ENCODE results near the gene ST6GALNAC3. TPM values are rescaled to one million over a fixed set of nuclear protein-coding genes. Genes with fewer than 3 reads are reported as not detected.
A peak's percentile ranks its signal among the peaks of the same experiment; 100 is the strongest.

ST6GALNAC3 gene
- total and polyA plus RNA-seq, 3 donors from 2014 or later, result 0.46 to 0.87 (median 0.74) TPM

DNA sequence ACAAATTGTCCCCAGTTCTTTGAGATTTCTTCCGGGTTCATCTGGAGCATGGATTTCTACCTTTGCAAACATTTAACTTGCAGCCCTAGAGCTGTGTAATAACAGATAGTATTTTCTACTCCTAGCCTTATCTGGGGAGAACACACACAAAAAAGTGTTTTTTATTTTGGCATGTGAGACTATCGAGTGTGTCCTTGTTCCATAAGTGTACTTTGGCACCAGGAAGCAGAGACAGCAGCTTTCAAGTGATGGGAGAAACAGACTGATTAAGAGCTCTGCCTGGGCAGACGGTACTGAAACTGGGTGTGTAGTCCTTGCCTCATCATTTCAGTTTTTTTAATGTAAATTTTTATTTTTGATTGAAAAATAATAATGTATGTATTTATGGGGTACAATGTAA is 297.4 kb downstream of the ST6GALNAC3 start:
- Histone ChIP-seq H3K27me3 (no peaks in the 10 kb centered on the region), H3K9me3 (no peaks in the 10 kb centered on the region), H3K27ac (no peak overlapping the region), H3K36me3 (ENCODE audit: low read depth, missing control alignments) (no peaks in the 10 kb centered on the region), H3K4me3 (no peak overlapping the region), H3K4me1 (no peaks in the 10 kb centered on the region)
- WGBS, 2 donors, result 40 to 51% methylated on average over 3 of the region's 3 CpGs
- no peak for DNase-seq
- intact Hi-C loops (cut with DNase I; ENCODE audit: low total_unique reads), result no loop called here
- TF ChIP-seq, protein P1, sequence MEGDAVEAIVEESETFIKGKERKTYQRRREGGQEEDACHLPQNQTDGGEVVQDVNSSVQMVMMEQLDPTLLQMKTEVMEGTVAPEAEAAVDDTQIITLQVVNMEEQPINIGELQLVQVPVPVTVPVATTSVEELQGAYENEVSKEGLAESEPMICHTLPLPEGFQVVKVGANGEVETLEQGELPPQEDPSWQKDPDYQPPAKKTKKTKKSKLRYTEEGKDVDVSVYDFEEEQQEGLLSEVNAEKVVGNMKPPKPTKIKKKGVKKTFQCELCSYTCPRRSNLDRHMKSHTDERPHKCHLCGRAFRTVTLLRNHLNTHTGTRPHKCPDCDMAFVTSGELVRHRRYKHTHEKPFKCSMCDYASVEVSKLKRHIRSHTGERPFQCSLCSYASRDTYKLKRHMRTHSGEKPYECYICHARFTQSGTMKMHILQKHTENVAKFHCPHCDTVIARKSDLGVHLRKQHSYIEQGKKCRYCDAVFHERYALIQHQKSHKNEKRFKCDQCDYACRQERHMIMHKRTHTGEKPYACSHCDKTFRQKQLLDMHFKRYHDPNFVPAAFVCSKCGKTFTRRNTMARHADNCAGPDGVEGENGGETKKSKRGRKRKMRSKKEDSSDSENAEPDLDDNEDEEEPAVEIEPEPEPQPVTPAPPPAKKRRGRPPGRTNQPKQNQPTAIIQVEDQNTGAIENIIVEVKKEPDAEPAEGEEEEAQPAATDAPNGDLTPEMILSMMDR (IDR thresholded peaks at IDR 0.05), result no peak
- TF ChIP-seq POLR2A (IDR thresholded peaks at IDR 0.05), result no peak

DNA sequence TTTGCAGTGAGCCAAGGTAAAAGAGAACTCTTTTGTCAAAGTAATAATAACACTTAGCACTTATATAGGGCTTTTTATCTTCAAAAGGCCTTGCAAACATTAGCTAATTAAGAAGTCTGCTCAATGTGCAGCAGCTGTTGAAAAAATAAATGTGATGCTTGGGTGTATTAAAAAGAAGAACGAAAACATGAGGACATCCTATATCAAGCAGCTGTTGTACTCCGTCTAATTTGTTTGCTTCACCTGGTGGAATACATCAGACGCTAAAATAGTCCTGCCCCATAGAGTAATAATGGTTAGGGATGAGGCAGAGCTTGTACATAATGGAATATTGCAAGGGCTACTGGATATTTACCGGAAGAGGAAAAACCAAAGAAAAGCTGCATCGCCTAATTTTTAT is 299.5 kb downstream of the ST6GALNAC3 start:
- no peak overlapping the region for H3K4me3 ChIP-seq
- no peaks in the 10 kb centered on the region for H3K9me3 ChIP-seq
- DNase-seq, result no peak
- no peaks in the 10 kb centered on the region for H3K4me1 ChIP-seq
- intact Hi-C loops (cut with DNase I; ENCODE audit: low total_unique reads), result loop anchor here (2.0 kb wide), 1 partner anchor 31 kb away; no protein-coding TSS in a partner anchor
- TF ChIP-seq, protein P1 (IDR thresholded peaks at IDR 0.05), result no peak
- TF ChIP-seq POLR2A (IDR thresholded peaks at IDR 0.05), result no peak
- no peaks in the 10 kb centered on the region for H3K27me3 ChIP-seq
- no peaks in the 10 kb centered on the region for H3K36me3 ChIP-seq (ENCODE audit: low read depth, missing control alignments)
- no peak overlapping the region for H3K27ac ChIP-seq
- 71 to 76% methylated on average over 5 of the region's 5 CpGs for WGBS, 2 donors

DNA sequence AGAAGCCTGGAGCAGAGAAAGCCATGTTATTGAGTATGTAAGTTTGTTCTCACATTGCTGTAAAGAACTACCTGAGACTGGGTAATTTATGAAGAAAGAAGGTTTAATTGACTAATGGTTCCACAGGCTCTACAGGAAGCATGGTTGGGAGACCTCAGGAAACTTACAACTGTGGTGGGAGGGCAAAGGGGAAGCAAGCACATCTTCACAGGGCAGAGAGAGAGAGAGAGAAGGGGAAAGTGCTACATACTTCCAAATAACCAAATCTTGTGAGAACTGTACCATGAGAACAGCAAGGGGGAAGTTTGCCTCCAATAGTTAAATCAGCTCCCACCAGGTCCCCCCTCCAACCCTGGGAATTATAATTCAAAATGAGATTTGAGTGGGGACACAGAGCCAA is 302.7 kb downstream of the ST6GALNAC3 start:
- TF ChIP-seq, protein P1 (IDR thresholded peaks at IDR 0.05), result no peak
- TF ChIP-seq POLR2A (IDR thresholded peaks at IDR 0.05), result no peak
- Histone ChIP-seq H3K4me3 (no peak overlapping the region), H3K36me3 (ENCODE audit: low read depth, missing control alignments) (no peaks in the 10 kb centered on the region), H3K9me3 (no peaks in the 10 kb centered on the region), H3K27ac (no peak overlapping the region), H3K4me1 (no peaks in the 10 kb centered on the region), H3K27me3 (no peaks in the 10 kb centered on the region)
- intact Hi-C loops (cut with DNase I; ENCODE audit: low total_unique reads), result no loop called here
- DNase-seq, result no peak

DNA sequence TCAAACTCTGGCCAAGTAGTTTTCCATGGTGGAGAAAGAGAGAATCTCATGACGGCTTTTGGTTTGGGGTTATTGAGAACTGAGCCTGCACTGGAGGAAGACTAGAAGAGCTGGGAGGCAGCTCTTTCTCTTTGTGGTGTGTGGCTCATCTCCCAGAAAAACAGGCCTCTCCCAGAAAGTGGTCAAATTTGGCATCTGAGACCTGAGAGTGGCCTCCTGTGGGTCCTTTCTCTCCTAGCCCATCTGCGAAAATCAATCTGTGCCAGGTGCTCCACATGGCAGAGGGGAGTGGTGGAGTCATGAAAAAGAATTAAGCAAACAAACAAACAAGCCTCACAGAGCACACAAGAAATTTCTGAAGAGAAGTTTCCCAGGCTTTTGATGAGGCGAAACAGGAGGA is 305.0 kb downstream of the ST6GALNAC3 start:
- DNase-seq, result no peak
- Histone ChIP-seq H3K36me3 (ENCODE audit: low read depth, missing control alignments) (no peaks in the 10 kb centered on the region), H3K27ac (no peak overlapping the region), H3K27me3 (no peaks in the 10 kb centered on the region), H3K4me1 (no peaks in the 10 kb centered on the region), H3K9me3 (no peaks in the 10 kb centered on the region), H3K4me3 (no peak overlapping the region)
- WGBS, 2 donors, result 88 to 100% methylated on average over 3 of the region's 3 CpGs
- intact Hi-C loops (cut with DNase I; ENCODE audit: low total_unique reads), result no loop called here
- no peak for TF ChIP-seq POLR2A (IDR thresholded peaks at IDR 0.05)
- TF ChIP-seq, protein P1 (IDR thresholded peaks at IDR 0.05), result no peak

DNA sequence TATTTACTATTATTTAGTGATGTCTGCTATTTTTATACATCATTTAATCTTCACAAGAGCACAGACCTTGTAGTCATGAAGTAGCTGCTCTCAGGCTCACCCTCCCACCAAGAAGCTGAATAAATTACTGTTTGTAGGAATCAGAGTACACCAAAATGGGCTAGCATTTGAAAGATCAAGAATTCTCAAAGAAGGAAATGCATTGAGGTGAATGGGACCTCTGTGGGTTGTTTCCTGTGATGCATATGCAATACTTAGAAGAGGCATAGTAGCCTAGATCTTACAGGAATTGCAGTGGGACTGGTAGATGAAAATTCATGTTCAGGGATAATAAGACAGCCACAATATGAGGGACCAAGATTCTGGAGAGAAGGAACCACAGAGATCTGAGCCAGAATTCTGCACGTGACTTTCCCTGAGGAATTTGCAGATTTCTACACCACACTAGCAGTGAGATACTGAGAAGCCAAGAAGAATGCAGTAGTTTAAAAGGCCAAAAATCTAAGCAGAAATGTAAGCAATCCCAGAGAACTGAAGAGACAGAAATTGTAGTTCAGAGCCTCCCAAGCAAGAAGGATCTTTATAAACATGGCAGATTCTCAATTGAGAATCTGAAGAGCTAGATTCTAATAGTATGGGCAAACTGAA is 307.0 kb downstream of the ST6GALNAC3 start:
- peak; percentile 13 for DNase-seq
- Histone ChIP-seq H3K36me3 (ENCODE audit: low read depth, missing control alignments) (no peaks in the 10 kb centered on the region), H3K27ac (no peak overlapping the region), H3K27me3 (no peaks in the 10 kb centered on the region), H3K4me3 (no peak overlapping the region), H3K4me1 (no peaks in the 10 kb centered on the region), H3K9me3 (no peaks in the 10 kb centered on the region)
- WGBS, 2 donors, result 11 to 64% methylated on average over 1 of the region's 1 CpG
- TF ChIP-seq, protein P1 (IDR thresholded peaks at IDR 0.05), result no peak
- no peak for TF ChIP-seq POLR2A (IDR thresholded peaks at IDR 0.05)
- intact Hi-C loops (cut with DNase I; ENCODE audit: low total_unique reads), result no loop called here

Data from testis (tissue), 3 donors.